Renal pelvis (tissue), 4 donors: ENCODE data around the gene ZBTB7C. TPM values are rescaled to one million over a fixed set of nuclear protein-coding genes. Genes with fewer than 3 reads are reported as not detected.

Experiments used
- DNase-seq: peaks from one replicate; pipeline ENCODE4 v3.0.0-alpha.2; 2013
- polyA plus RNA-seq, 3 donors: library from polyadenylated mRNA; unstranded; fragments of 120-200 nt; gene quantifications; one replicate each; pipeline ENCODE4 v1.2.1, GENCODE V29; 2013; ENCODE audit not compliant: insufficient read length in 3 of 3

The ZBTB7C gene
- polyA plus RNA-seq, 3 donors, result 14.0 to 16.8 (median 16.7) TPM

DNA sequence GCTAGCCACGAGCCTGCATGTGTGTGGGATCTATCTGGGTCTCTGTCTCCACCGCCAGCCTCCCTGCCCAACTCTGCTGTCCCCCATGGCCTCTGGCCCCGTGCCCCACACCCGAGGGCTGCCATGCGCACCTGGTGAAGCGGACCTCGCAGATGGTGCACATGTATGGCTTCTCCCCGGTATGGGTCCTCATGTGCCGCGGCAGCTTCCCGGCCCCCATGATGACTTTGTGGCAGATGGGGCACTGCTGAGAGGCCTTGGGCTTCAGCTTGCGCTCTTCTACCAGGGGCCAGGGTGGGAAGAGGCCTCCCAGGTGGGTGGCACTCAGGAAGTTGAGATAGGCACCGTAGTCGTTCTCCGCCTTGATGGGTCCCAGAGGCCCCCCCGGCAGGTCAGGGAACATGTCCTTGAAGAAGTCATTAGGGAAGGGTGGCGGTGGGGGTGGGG is 369.4 kb downstream of the ZBTB7C start:
- no peak for DNase-seq

DNA sequence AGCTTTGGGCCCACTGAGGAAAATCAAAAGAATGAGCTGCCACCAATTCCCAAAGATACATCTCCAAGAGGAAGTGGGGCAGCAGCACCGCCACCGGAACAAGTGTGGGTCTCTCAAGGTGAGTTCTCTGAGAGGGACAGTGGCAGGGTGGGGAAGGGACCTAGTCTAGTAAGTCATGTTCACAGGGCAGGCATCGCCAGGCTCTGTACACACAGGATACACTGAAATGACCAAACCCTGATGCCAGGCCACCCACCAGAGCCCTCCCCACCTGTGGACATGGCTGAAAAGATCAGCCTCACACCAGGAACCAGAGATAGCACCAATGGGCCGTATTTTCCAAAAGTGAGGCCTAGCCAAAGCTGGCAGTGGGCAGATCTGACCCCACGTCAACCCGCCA is 370.5 kb downstream of the ZBTB7C start:
- no peak for DNase-seq

DNA sequence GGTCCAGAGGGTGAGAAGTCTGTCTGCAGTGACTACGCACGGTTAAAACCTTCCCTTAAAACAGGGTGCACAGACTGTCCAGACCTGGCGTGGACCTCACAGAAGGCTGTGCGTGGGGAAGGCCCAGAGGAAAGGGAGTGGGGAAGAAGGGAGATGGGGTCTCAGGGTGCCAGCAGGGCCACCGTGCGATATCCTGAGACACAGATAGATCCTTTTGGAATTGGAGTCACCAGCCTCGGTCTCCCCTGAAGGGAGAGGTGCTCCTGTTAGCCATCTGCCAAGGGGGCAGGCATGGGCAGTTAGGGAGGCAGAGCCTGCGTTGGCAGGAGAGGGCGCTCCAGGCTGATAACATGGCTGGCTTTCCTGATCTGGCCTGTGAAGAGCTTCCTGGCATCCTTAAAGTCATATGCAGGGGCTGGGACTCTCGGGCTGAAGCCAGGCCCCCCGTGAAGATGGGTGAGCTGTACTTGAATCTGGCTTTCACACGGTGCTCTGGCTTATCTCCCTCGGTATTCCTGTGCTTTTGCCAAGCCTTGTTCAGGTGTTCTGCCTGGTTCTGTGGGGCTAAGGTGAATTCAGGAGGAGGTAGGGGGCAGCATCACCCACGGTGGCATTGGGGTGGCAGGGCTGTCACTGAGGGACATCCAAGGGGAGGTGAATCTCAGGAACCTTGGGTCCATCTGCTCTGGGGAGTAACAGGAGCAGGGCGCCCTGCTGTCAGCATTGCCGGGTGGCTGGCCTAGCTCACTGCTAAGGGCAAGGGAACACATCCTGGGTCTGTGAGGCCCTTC is 371.5 kb downstream of the ZBTB7C start:
- DNase-seq, result no peak

DNA sequence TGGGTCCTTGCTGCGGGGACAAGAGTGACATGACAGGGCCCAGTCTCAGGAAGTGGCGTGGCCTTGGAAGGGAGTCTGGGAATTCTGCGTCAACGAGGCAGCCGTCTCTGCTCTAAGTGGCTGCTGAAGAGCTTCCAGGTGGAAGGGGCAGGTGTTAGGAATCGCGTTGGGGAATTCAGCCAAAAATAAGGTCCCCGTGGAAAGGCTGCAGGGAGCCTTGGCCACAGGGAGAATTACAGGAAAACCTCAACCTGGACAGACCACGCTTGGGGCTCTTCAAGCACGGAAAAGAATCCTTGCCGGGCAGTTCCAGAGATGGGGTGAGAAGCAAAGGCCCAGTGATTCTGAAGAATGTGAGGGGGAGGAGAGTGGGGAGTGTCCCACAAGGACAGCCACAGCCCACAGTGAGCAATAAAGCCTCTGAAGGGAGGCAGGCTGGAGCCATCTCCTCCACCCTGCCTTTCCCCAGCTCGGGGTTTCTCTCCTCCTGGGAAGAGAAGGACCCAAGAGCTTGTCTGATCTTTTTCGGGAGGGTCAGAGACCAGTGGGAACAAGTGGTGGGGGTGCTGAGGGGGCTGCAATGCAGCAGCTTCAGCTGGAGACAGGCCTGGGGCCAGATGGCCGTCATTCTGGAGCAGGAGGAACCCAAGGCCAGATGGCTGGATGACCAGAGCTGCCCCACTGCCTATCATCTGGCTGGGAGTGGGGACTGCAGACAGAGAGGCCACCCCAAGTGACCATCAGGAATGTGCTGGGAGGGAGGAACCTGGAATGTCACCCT is 372.4 kb downstream of the ZBTB7C start:
- DNase-seq, result peak; percentile 87

DNA sequence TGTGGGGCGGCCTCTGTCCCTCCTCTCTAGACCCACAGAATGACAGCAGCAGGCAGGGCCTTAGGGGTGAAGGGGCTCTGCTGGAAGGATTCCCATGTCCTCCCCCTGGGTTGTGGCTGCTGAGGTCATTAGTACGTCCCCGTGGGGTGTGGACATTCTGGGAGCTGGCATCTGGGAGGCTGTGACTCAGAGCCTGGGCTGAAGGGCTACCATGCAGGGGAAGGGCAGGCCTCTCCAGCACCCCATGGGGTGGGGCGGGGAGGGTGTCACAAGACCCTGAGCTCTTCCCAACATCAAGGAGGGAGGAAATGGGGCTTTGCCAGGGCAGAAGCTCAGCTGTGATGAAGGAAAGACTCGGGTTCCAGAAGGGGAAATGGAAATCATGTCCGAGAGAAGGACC is 373.0 kb downstream of the ZBTB7C start:
- DNase-seq, result no peak

DNA sequence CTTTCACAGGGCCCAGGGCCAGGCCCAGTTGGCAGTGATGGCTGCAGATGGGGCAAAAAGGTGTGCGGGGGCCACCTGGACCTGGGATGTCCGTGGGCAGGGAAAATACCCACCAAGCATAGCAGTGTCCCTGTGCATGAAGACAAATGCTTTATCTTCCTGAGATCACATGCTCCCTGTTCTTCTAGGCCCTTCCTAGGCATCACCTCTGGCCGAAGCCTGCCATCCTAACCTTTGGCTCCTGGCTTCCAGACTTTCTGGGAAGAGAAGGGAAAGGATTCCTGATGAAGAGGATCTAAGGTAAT is 373.7 kb downstream of the ZBTB7C start:
- DNase-seq, result no peak

DNA sequence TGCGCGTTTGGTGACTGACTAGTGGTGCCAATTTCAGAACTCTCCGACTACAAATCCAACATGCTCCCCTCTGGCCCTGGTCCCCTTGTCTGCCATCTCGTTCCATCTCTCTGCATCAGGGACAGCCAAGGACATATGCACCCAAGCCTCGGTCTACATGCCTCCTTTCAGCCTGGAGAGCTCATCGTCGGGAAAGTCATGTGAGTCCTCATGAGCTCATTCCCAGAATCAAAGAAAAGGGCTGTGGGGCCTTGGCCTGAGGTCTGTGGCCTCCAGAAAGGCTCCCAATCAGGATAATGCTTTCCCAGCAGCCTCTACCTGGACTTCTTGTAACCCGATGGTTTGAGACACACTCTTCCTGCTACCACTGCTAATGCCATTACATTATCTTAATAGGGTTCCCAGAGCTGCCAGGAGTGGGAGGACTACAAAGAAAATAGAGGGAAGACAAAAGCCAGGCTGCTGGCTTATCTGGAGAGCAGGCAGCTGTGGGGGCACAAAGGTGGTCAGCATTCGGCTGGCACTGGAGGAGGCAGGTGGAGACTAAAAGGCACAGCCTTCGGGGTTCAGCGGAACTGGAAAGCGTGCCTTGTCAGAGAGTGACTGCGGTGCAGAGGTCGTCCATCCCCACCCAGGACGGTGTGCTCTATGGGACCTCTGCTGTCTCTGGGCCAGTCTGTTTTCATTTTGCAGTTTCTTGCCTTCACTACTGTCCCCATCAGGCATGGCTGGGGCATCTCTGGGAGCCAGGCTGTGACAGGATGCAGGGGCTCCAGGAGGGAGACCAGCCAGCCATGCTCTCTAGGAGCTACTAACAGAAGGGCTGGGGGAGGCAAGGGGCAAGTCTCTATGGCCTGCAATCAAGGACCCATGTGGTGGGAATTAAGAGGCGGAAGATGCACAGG is 374.3 kb downstream of the ZBTB7C start:
- DNase-seq, result no peak

DNA sequence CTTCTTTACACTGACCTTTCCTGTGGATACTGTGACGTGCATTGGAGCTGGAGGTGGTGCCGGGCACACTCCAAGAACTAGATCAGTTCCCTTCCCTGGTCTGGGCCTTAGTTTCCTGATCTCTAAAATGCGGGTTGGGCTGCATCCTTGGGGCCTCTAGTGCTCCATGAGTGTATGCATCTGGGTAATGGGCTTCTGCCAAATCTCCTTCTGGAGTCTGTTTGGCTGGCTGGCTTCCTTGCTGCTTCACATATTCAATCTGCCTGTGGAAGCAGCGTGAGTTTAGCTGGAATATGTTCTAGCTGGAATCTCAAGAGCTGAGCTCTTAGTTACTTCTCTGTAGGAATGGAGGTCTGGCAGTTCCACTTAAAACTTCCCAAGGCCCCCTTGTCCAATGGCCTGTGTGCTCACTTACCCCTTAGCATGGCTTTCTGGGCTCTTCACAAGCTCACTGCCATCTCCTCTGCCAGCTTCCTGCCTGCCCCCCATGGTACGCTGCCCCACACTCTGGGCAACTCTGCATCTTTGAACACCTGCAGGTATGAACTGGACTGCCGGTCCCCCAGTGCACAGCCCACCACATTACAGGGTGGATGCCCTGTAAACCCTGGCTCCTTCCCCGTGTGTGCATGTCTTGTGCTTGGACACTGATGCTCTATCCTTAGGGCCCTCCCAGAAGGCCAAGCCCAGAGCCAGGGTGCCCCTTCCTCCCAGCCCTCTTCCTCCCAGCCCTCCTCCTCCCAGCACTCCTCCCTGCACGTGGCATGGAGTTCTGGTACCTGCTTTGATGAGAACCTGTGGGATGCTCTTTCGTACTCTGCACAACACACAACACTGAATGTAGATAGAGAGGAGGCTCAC is 375.2 kb downstream of the ZBTB7C start:
- no peak for DNase-seq

DNA sequence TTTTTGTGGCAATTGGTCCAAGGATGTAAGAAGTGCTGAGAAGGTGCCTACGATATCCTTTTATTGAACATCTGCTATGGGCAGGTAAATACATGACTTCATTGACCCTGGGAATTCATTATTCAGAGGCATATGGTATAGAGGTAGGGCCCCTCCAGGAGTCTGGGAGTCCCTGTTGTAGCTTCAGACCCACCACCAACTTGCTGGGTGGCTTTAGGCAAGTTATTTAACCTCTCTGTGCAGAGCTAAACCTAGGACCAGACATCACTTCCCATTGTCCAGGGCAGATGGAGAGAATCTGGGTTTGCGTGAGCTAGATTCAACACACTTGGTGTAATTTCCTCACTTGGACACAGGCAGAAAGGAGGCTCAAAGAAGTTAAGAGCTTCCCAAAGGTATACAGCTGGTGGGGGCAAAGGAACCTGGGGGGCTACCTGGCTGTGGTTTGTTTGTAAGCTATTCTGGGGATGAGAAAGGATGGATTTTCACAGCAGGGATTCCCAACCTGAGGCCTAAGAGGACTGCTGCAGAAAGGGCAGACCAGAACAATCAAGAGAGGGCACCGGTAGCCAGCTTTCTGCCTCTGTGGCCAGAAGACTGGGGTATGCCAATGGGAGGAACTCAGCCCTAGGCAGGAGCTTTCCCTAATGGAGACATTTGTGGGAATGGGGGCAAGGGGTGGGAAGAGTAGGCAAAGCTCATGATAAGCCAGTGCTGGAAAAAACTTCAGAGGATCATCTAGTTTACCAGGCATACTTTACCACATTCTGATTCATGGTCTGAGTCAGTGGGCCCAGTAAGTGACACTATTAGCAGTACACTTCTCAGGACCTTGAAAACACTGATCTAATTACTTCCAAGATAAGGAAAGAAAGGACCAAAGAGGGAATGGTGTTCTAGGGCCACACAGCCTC is 376.1 kb downstream of the ZBTB7C start:
- no peak for DNase-seq

DNA sequence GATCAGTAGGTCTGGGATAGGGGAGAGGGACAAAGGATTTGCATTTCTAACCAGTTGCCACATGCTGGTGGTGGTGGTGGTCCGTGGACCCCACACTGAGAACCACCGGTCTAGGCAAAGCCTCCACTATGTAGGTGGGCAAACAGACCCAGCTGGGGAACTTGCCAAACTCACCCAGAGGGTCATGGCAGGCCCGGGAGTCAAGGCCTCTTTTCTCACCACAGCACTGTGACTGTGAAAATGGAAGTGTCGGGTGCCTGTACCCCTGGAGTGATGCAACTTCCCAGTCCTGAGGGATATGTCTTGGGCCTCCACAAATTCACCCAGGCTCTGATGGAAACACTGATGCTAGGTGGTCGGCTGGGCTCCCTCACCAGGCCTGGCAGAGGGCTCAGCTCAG is 377.5 kb downstream of the ZBTB7C start:
- no peak for DNase-seq

DNA sequence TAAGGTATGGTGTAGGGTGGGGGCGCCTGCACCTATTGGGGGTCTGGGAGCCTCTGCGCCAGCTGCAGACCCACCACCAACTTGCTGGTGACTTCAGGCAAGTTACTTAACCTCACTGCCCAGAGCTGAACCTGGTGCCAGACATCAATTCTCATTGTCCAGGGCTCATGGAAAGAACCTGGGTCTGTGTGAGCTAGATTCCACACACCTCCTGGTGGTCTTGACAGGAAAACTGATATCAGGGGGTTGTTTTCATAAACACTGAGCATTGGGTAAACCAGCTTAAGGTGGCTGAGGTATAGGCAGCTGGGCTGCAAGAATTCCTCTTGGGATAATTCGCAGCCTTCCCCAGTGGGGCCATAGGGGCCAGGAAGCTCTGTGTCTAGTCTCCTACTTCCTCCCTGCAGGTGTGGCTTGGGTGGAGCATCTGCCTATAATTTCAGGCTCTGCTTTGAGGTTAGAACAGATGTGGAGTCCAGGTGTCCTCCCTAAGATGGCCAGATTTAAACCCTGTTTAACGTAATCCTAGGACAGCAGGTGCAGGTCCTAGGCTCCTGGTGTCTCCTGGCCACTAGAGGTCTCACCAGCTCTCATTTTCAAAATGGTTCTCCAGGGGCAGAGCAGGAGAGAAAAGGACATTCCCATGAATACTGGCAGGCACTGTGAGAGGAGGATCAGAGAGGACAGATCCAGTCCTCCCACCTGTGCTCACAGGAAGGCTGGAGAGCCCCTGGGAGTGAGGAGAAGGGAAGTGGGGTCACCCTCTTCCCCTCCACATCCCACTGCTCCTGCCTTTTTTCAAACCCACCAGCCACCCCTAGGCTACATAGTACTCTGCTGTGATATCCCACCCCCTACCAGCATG is 378.3 kb downstream of the ZBTB7C start:
- peak; percentile 79 for DNase-seq

DNA sequence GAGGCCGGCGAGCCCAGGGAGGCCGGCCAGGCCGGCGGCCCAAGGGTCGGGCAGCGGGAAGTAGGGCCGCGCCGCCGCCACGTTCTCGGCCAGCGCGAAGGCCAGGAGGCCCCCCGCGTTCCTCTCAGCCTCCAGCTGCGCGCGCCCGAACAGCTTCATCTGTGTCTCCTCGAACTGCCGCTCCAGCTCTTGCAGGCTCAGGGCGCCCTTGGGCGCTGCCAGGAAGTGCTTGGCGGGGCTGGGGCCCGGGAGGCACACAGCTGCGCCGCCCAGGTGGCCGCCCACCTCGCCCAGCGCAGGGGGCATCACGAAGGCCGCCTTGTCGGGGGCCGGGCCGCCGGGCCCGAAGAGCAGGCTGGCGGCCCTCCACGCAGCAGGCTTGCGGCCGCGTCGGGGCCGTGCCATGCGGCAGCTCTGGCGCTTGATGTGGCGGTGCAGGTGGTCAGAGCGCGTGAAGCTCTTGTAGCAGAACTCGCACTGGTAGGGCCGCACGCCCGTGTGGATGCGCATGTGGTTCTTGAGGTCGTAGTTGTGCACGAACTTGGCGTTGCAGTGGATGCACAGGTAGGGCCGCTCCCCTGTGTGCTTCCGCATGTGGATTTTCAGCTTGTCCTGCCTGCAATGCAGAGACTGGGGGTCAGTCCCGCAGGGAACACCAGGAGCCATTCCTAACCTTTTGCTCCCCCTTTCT is 379.7 kb downstream of the ZBTB7C start:
- DNase-seq, result no peak

DNA sequence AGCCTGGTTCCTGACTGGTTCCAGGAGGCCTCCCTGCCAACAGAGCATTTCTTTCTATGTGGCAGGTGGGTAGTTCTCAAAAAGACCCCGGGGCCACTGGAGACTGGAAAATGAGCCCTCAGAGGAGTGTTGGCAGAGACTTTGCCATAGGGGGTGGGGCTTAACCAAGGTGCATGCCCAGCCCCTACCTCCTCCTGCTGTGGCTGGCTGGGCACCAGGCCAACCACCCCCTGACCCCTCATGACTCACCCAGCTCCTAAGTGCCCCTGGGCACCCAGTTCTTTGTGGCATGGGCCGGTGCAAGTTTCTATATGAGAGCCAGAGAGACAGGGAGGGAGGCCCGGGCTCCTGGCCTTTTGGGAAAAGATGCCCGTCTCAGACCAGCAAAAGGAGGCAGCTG is 380.5 kb downstream of the ZBTB7C start:
- DNase-seq, result no peak

DNA sequence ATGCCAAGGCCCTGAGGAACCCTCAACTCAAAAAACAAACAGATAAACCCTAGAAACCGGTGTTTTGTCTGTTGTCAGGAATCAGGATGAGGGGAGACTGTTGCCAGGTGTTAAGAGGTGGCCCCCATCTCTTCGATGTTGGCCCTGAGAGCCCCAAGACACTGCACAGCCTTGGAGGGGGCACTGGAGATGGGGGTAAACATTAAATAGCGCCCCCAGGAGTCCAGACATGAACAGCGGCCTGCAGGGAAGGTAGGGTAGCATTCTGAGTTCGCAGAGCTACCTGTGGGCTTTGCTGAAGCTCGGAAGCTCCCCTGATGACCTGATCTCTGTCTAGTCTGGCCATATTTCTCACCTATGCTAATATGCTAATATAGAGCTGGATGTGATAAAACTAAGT is 381.1 kb downstream of the ZBTB7C start:
- no peak for DNase-seq

DNA sequence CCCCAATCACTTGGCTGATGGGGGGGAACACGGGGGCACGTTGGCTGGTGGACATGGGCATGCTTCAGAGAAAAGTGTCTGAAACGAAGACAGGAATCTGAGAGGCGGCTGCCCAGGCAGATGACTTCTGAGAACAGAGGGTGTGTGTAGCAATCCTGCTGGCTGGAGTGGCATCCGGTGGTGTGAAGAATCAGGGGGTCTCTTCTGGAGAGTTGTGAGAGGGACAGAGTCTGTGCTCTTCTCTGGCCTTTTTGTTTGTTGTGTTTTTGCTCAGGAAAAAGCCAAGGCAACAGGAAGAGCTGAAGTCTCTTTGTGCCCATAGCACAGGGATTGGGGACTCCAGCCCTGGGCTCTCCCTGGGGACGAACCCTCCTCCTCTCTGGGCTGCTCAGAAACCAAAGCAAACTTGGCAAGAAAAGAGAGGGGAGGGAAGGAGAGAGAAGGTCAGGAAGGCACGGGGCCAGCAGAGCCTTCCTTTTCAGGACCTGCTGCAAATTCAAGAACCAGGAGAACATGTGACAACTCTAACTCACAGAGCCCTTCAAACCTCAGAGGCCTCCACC is 381.7 kb downstream of the ZBTB7C start:
- DNase-seq, result no peak

DNA sequence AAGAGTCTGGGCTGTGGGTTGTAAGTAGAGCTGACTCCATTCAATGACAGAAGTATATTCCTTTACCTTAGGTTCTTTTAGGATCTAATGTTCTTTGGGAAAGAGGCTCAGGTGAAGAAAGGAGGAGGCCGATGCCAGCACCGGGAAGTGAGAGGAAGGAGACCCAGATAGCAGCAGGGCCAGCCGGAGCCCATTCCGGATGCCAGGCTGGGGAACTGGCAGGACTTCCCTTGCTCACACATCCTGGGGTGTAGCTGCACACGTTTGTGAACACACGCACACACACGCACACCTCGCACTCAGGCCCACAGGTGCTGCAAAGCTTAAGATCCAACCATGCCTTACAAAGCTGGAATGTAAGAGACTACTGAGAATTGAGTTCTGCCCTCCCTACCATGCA is 383.0 kb downstream of the ZBTB7C start:
- no peak for DNase-seq

DNA sequence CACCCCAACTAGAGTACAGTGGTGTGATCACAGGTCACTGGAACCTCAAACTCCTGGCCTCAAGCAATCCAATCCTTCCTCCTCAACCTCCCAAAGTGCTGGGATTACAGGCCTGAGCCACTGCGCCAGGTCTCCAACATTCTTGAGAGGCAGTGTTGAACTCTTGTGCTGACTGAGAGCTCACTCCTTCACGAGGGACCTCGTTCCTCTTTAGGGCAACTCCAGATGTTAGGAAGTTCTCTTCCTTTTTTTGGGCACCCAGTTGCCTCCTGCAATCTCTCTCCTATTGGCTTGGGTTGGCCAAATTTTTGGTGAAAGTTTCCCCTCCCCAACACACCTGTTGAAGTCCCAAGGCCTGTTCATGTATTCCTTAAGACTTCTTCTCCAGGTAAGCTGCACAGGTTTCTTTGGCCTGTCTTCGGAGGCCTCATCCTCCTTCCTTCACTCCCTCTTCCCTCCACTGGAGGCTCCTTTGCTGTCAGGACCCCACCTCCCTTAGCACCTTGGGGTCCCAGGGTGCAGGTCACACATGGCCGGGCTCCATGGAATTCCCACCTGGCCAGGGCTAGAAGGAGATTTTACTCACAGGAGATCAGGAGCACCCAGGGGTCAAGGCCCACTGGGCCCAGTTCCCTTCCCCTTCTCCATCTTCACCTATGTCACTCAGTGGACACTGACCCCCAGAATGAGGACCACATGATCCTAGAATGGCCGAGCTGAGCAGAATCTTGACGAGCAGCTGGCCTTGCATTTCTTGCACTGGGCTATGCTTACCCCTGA is 384.1 kb downstream of the ZBTB7C start:
- DNase-seq, result no peak
